Muscle of leg (tissue), 16 donors: ENCODE data around the gene CXXC1. TPM values are rescaled to one million over a fixed set of nuclear protein-coding genes. Genes with fewer than 3 reads are reported as not detected.

Experiments used
- DNase-seq: peaks from one replicate; pipeline ENCODE4 v3.0.0; 2013
- H3K27ac ChIP-seq: one replicate; pipeline ENCODE4 v1.5.1; 2013; ENCODE audit warnings: mild to moderate bottlenecking, low read length, control low read depth
- H3K27me3 ChIP-seq: one replicate; pipeline ENCODE4 v1.6.1; 2013; ENCODE audit warnings: low read length; ENCODE audit not compliant: control insufficient read depth, insufficient read depth
- H3K36me3 ChIP-seq: one replicate; pipeline ENCODE4 v1.6.1; 2013; ENCODE audit warnings: low read length; ENCODE audit not compliant: control insufficient read depth, insufficient read depth
- H3K4me1 ChIP-seq: one replicate; pipeline ENCODE4 v1.6.1; 2013; ENCODE audit warnings: low read length; ENCODE audit not compliant: control insufficient read depth, insufficient read depth
- H3K4me3 ChIP-seq: one replicate; pipeline ENCODE4 v1.5.1; 2013; ENCODE audit warnings: low read length, control low read depth
- H3K9me3 ChIP-seq: replicated peaks from 2 replicates; pipeline ENCODE4 v1.6.1; 2013; ENCODE audit warnings: low read depth, low read length; ENCODE audit not compliant: control insufficient read depth
- WGBS: methylation state at CpG from one replicate; pipeline ENCODE4 v1.1.5; 2013; ENCODE audit warnings: missing lambda C conversion rate; ENCODE audit not compliant: insufficient coverage; 5-methylcytosine and 5-hydroxymethylcytosine counted together
- long read RNA-seq, 11 donors: transcript quantifications; one replicate each; lab custom pipeline, GENCODE V29; 2026
- polyA plus RNA-seq, 8 donors: library from polyadenylated mRNA; unstranded; fragments of 120-200 nt; gene quantifications; one replicate each; pipeline versions ENCODE4 v1.2.1 to v1.2.3, GENCODE V29; 2013; ENCODE audit warnings: inconsistent platforms in 1 of 8, low replicate concordance in 1 of 8; ENCODE audit not compliant: insufficient read length in 8 of 8, insufficient read depth in 1 of 8
- total RNA-seq: library from RNA; stranded (reverse); fragments of 120-200 nt; gene quantifications from one replicate; pipeline ENCODE4 v1.2.4, GENCODE V29; 2013

The CXXC1 gene
- total RNA-seq, result 19.7 TPM
- 10 to 100 TPM; 34.3 to 48.0 (median 38.7) TPM for polyA plus RNA-seq
- long read RNA-seq, donor 1, transcript CXXC1-209 (2 exons, 802 nt), result major isoform, 6 of 8 reads
- long read RNA-seq, donor 1, partial matches to known transcripts, result 0 of 8 reads
- long read RNA-seq, donor 1, other reads (novel, unspliced or antisense), result 0 of 8 reads
- long read RNA-seq, donor 2, partial matches to known transcripts, result 0 of 1 reads
- long read RNA-seq, donor 2, other reads (novel, unspliced or antisense), result 0 of 1 reads
- long read RNA-seq, donor 3, transcript CXXC1-209 (2 exons, 802 nt), result major isoform, 13 of 18 reads
- long read RNA-seq, donor 3, partial matches to known transcripts, result 0 of 18 reads
- long read RNA-seq, donor 3, other reads (novel, unspliced or antisense), result 0 of 18 reads
- long read RNA-seq, donor 4, partial matches to known transcripts, result 0 of 3 reads
- long read RNA-seq, donor 4, other reads (novel, unspliced or antisense), result 0 of 3 reads
- long read RNA-seq, donor 5, transcript CXXC1-209 (2 exons, 802 nt), result major isoform, 16 of 23 reads
- long read RNA-seq, donor 5, partial matches to known transcripts, result 0 of 23 reads
- long read RNA-seq, donor 5, other reads (novel, unspliced or antisense), result 0 of 23 reads
- long read RNA-seq, donor 6, transcript CXXC1-209 (2 exons, 802 nt), result major isoform, 16 of 21 reads
- long read RNA-seq, donor 6, partial matches to known transcripts, result 0 of 21 reads
- long read RNA-seq, donor 6, other reads (novel, unspliced or antisense), result 0 of 21 reads
- long read RNA-seq, donor 7, transcript CXXC1-209 (2 exons, 802 nt), result major isoform, 7 of 8 reads
- long read RNA-seq, donor 7, partial matches to known transcripts, result 0 of 8 reads
- long read RNA-seq, donor 7, other reads (novel, unspliced or antisense), result 0 of 8 reads
- long read RNA-seq, donor 8, partial matches to known transcripts, result 0 of 1 reads
- long read RNA-seq, donor 8, other reads (novel, unspliced or antisense), result 0 of 1 reads
- long read RNA-seq, donor 9, transcript CXXC1-209 (2 exons, 802 nt), result major isoform, 9 of 10 reads
- long read RNA-seq, donor 9, partial matches to known transcripts, result 0 of 10 reads
- long read RNA-seq, donor 9, other reads (novel, unspliced or antisense), result 0 of 10 reads
- long read RNA-seq, donor 10, partial matches to known transcripts, result 0 of 7 reads
- long read RNA-seq, donor 10, other reads (novel, unspliced or antisense), result 0 of 7 reads
- long read RNA-seq, donor 11, transcript CXXC1-209 (2 exons, 802 nt), result major isoform, 5 of 11 reads
- long read RNA-seq, donor 11, transcript CXXC1-201 (15 exons, 2,936 nt), result major isoform, 5 of 11 reads
- long read RNA-seq, donor 11, partial matches to known transcripts, result 0 of 11 reads
- long read RNA-seq, donor 11, other reads (novel, unspliced or antisense), result 0 of 11 reads

DNA sequence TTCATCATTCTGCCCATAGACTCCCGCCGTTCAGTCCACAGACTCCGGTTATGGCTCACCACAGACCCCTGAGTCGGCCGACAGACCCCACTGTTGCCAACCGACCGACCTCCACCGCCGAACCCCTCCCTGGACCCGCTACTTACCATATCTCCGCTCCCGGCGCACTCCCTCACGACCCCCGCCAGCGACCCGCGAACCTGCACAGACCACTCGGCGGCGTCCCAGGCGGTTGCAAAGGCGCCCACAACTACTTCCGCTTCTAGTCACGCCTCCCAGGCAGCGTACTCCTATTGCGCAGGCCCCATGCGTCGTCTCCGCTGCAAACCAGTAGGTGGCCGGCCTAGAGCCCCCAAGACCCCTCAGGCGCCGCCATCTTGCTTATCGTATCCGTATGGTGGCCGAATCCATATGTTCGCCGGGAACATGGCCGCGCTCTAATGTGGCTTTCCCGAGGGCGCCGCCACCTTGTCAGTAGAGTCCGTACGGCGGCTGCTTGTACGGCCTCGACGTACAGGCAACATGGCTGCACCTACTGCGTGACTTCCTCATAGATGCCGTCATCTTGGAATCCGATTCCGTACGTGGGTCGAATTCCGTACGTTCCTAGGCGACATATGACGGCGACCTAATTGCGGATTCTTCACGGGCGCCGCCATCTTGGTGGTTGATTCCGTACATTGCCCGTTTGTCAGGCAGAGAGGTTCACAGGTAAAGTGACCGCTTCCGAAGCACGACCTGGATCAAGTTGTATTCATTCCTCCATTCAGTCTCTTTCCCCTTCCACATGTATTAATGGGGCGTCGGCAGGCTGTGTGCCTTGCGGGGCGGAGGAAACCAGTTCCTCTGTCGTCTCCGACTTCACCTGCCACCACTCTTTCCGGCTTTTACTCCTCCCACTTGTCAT lies at the start of gene CXXC1:
Gene CXXC1, minus strand, starts transcription at position 252 of the 907 bp plus-strand sequence. Its CDS starts 103 bp downstream, at position 149.
- peaks cover 10% of the 10 kb centered on the region for H3K4me1 ChIP-seq
- H3K27ac ChIP-seq, result peak within 1 kb of the TSS; percentile 93
- peaks cover 35% of the 10 kb centered on the region for H3K36me3 ChIP-seq
- H3K4me3 ChIP-seq, result peak within 1 kb of the TSS; percentile 96
- no peaks in the 10 kb centered on the region for H3K9me3 ChIP-seq
- H3K27me3 ChIP-seq, result peaks cover 3% of the 10 kb centered on the region
- DNase-seq, result peak; percentile 100
- WGBS, result under 1% methylated on average over 73 of the region's 76 CpGs

DNA sequence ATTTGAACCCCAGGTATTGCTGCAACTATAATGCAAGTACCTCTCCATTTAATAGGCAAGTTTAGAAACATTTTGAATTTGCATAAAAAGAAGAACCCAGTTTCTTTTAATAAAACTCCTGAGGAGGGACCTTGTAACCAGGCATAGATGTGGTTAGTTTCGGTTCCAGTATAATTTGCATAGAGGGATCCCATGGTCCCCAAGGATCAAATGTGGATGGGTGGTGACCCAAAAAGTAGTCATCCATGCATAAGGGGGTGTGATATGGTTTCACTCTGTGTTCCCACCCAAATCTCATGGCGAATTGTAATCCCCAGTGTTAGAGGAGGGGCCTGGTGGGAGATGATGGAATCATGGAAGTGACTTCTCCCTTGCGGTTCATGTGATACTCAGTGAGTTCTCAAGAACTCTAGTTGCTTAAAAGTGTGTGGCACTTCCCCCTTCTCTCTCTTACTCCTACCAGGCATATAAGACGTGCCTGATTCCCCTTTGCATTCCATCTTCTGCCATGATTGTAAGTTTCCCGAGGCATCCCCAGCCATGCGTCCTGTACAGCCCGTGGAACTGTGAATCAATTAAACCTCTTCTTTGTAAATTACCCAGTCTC lies 47.2 kb upstream of the CXXC1 start:
- DNase-seq, result no peak
- no peaks in the 10 kb centered on the region for H3K36me3 ChIP-seq
- no peaks in the 10 kb centered on the region for H3K4me1 ChIP-seq
- H3K27me3 ChIP-seq, result peaks cover 3% of the 10 kb centered on the region
- no peak overlapping the region for H3K4me3 ChIP-seq
- 100% methylated on average over 2 of the region's 7 CpGs for WGBS
- H3K9me3 ChIP-seq, result no peaks in the 10 kb centered on the region
- H3K27ac ChIP-seq, result no peak overlapping the region

- WGBS, result 67% methylated on average over 1 of the region's 1 CpG
- no peak for DNase-seq
- H3K4me1 ChIP-seq, result no peaks in the 10 kb centered on the region
- no peaks in the 10 kb centered on the region for H3K36me3 ChIP-seq
- H3K27ac ChIP-seq, result no peak overlapping the region
- H3K27me3 ChIP-seq, result no peaks in the 10 kb centered on the region
- no peak overlapping the region for H3K4me3 ChIP-seq
- H3K9me3 ChIP-seq, result no peaks in the 10 kb centered on the region
Measured at GRCh38 chr18:50331691-50332090, 44.2 kb upstream of the CXXC1 start.

GRCh38 chr18:50330176-50330575 lies 42.7 kb upstream of the CXXC1 start:
- no peaks in the 10 kb centered on the region for H3K9me3 ChIP-seq
- H3K36me3 ChIP-seq, result no peaks in the 10 kb centered on the region
- H3K27me3 ChIP-seq, result no peaks in the 10 kb centered on the region
- H3K27ac ChIP-seq, result no peak overlapping the region
- H3K4me1 ChIP-seq, result no peaks in the 10 kb centered on the region
- no peak overlapping the region for H3K4me3 ChIP-seq
- no peak for DNase-seq

DNA sequence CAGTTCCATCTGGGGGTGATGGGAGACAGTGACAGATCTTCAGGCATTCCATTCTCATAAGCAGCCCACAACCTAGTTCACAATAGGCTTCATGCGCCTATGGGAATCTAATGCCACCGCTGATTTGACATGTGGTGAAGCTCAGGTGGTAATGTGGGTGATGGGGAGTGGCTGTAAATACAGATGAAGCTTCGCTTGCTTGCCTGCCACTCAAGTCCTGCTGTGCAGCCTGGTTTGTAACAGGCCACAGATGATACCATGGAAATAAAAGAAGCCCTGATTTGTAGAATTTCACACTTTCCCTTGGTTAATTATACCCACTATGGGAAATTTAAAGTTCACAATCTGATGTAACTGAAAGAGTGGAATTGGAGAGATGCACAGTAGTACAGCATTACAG lies 40.5 kb upstream of the CXXC1 start:
- 57% methylated on average over 2 of the region's 3 CpGs for WGBS

DNA sequence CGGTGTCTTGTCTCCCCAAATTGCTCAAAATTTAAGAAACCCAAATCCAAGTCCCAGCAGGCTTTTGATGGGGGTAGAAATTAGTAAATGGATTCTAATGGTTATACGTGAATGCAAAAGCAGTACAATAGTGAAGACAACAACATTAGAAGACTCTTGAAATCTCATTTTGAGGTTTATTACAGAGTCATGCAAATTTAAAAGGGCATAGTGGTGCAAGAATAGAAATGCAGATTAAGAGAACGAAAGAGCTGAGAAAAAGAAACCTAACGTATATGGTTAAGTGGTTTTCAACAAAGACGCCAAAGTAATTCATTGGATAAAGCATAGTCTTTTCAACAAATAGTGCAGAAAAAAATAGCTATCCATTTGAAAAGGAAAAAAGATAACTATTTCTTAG lies 33.2 kb upstream of the CXXC1 start:
- Histone ChIP-seq H3K9me3 (no peaks in the 10 kb centered on the region), H3K4me3 (no peak overlapping the region), H3K4me1 (no peaks in the 10 kb centered on the region), H3K27ac (no peak overlapping the region), H3K36me3 (no peaks in the 10 kb centered on the region), H3K27me3 (peaks cover 2% of the 10 kb centered on the region)
- WGBS, result no CpG with 5 or more reads among the region's 5 CpGs
- no peak for DNase-seq

More for the DNA sequence above, 40.5 kb upstream of the CXXC1 start:
- Histone ChIP-seq H3K36me3 (no peaks in the 10 kb centered on the region), H3K9me3 (no peaks in the 10 kb centered on the region), H3K27ac (no peak overlapping the region), H3K4me3 (no peak overlapping the region), H3K27me3 (no peaks in the 10 kb centered on the region), H3K4me1 (no peaks in the 10 kb centered on the region)
- DNase-seq, result no peak

- DNase-seq, result no peak
- H3K27ac ChIP-seq, result no peak overlapping the region
- H3K9me3 ChIP-seq, result no peaks in the 10 kb centered on the region
- no peak overlapping the region for H3K4me3 ChIP-seq
- 29% methylated on average over 3 of the region's 5 CpGs for WGBS
- no peaks in the 10 kb centered on the region for H3K36me3 ChIP-seq
- peaks cover 4% of the 10 kb centered on the region for H3K27me3 ChIP-seq
- no peaks in the 10 kb centered on the region for H3K4me1 ChIP-seq
Measured at GRCh38 chr18:50315100-50315871, 27.8 kb upstream of the CXXC1 start.

- Histone ChIP-seq H3K27me3 (peaks cover 4% of the 10 kb centered on the region), H3K27ac (no peak overlapping the region), H3K4me1 (no peaks in the 10 kb centered on the region), H3K4me3 (no peak overlapping the region), H3K9me3 (no peaks in the 10 kb centered on the region), H3K36me3 (no peaks in the 10 kb centered on the region)
- WGBS, result no CpG with 5 or more reads among the region's 2 CpGs
- DNase-seq, result no peak
Measured at GRCh38 chr18:50313873-50314460, 26.5 kb upstream of the CXXC1 start.
